GM23338 (cell line): ENCODE measurements around the gene OR12D1. TPM values are rescaled to one million over a fixed set of nuclear protein-coding genes. Genes with fewer than 3 reads are reported as not detected.

Experiments used
- ATAC-seq: fragments of 200-7000 bp; cut with Tn5 transposase; 3 replicates; pipeline ENCODE4 v1.9.1; 2020
- DNase-seq: peaks from one replicate; pipeline ENCODE4 v3.0.0-alpha.2; 2015; ENCODE audit warnings: low spot score
- H2AFZ ChIP-seq: fragments of 200-600 bp; sonication (generic); 2 replicates; pipeline ENCODE4 v1.8.0; 2016; ENCODE audit warnings: antibody characterized with exemption, mild to moderate bottlenecking, moderate library complexity
- H3F3A ChIP-seq: fragments of 200-600 bp; sonication (generic); replicated peaks from 2 replicates; pipeline ENCODE4 v1.8.0; 2017; ENCODE audit warnings: antibody characterized with exemption, mixed run types, low read depth
- H3K27ac ChIP-seq: fragments of 200-600 bp; sonication (generic); 2 replicates; pipeline ENCODE4 v1.6.1; 2016; ENCODE audit warnings: low read depth
- H3K27me3 ChIP-seq: fragments of 200-600 bp; sonication (generic); 2 replicates; pipeline ENCODE4 v1.8.0; 2016; ENCODE audit warnings: mild to moderate bottlenecking, mixed run types, moderate library complexity; ENCODE audit not compliant: insufficient read depth
- H3K36me3 ChIP-seq: fragments of 200-600 bp; sonication (generic); 2 replicates; pipeline ENCODE4 v1.8.0; 2016; ENCODE audit warnings: mild to moderate bottlenecking; ENCODE audit not compliant: insufficient read depth
- H3K4me1 ChIP-seq: fragments of 200-600 bp; sonication (generic); 2 replicates; pipeline ENCODE4 v1.8.0; 2016; ENCODE audit warnings: mild to moderate bottlenecking, moderate library complexity; ENCODE audit not compliant: insufficient read depth
- H3K4me2 ChIP-seq: fragments of 200-600 bp; sonication (generic); 2 replicates; pipeline ENCODE4 v1.7.1; 2017; ENCODE audit warnings: mixed run types
- H3K4me3 ChIP-seq: fragments of 200-600 bp; sonication (generic); 2 replicates; pipeline ENCODE4 v1.6.1; 2016; ENCODE audit warnings: mixed run types
- H3K79me2 ChIP-seq: fragments of 200-600 bp; sonication (generic); replicated peaks from 2 replicates; pipeline ENCODE4 v1.8.0; 2017; ENCODE audit warnings: mild to moderate bottlenecking; ENCODE audit not compliant: insufficient read depth
- H3K9me2 ChIP-seq: fragments of 200-600 bp; sonication (generic); 2 replicates; pipeline ENCODE4 v1.8.0; 2017; ENCODE audit not compliant: insufficient read depth
- H4K20me1 ChIP-seq: fragments of 200-600 bp; sonication (generic); replicated peaks from 2 replicates; pipeline ENCODE4 v1.8.0; 2017; ENCODE audit warnings: mild to moderate bottlenecking; ENCODE audit not compliant: insufficient read depth
- H3K27ac Mint-ChIP-seq: 2 replicates; pipeline ENCODE4 v1.8.0; 2020; ENCODE audit warnings: inconsistent platforms, mild to moderate bottlenecking, moderate library complexity, mixed read lengths
- H3K27me3 Mint-ChIP-seq: 3 replicates; pipeline ENCODE4 v1.8.0; 2022; ENCODE audit warnings: low read depth, mild to moderate bottlenecking, moderate library complexity, mixed read lengths, inconsistent platforms; ENCODE audit not compliant: insufficient read depth, poor library complexity
- H3K36me3 Mint-ChIP-seq: 3 replicates; pipeline ENCODE4 v1.8.0; 2021; ENCODE audit warnings: low read depth, mild to moderate bottlenecking, inconsistent platforms, moderate library complexity, mixed read lengths
- H3K4me1 Mint-ChIP-seq: 3 replicates; pipeline ENCODE4 v1.8.0; 2020; ENCODE audit warnings: mild to moderate bottlenecking, inconsistent platforms, mixed read lengths
- H3K4me3 Mint-ChIP-seq: 3 replicates; pipeline ENCODE4 v1.8.0; 2021; ENCODE audit warnings: moderate library complexity, mild to moderate bottlenecking, inconsistent platforms, mixed read lengths
- H3K9me3 Mint-ChIP-seq: 3 replicates; pipeline ENCODE4 v1.8.0; 2020; ENCODE audit warnings: moderate library complexity, mild to moderate bottlenecking, inconsistent platforms, mixed read lengths
- CREB1 ChIP-seq: fragments of 250-450 bp; sonication (Bioruptor Pico); IDR thresholded peaks from 2 replicates; pipeline ENCODE4 v1.5.0; 2020; ENCODE audit warnings: low read depth, mild to moderate bottlenecking, moderate library complexity
- CTCF ChIP-seq, 2 experiments: fragments of 200-600 bp in 1 of 2; sonication (generic) in 1 of 2; conservative IDR thresholded peaks; 2 replicates each; pipeline versions ENCODE4 v1.5.1 to v1.6.1; 2016 to 2017; ENCODE audit warnings: antibody characterized with exemption in 2 of 2, low read depth in 2 of 2, mild to moderate bottlenecking in 2 of 2, moderate library complexity in 1 of 2
- ETS1 ChIP-seq: IDR thresholded peaks from 2 replicates; pipeline ENCODE4 v1.6.1; 2016; ENCODE audit warnings: antibody characterized with exemption
- EZH2 ChIP-seq: fragments of 200-600 bp; sonication (generic); IDR thresholded peaks from one replicate; pipeline ENCODE4 v1.8.0; 2017; ENCODE audit warnings: antibody characterized with exemption, mild to moderate bottlenecking, low read depth; ENCODE audit not compliant: unreplicated experiment
- EZH2phosphoT487 ChIP-seq: fragments of 200-600 bp; sonication (generic); IDR thresholded peaks from one replicate; pipeline ENCODE4 v1.8.1; 2018; ENCODE audit warnings: antibody characterized with exemption; ENCODE audit not compliant: unreplicated experiment
- JUNB ChIP-seq: IDR thresholded peaks from one replicate; pipeline ENCODE4 v1.6.1; 2016; ENCODE audit warnings: antibody characterized with exemption; ENCODE audit not compliant: unreplicated experiment
- NANOG ChIP-seq: IDR thresholded peaks from 2 replicates; pipeline ENCODE4 v1.6.1; 2016; ENCODE audit warnings: antibody characterized with exemption, borderline replicate concordance
- POLR2AphosphoS5 ChIP-seq: IDR thresholded peaks from 2 replicates; pipeline ENCODE4 v1.6.1; 2016; ENCODE audit warnings: antibody characterized with exemption, low read depth
- REST ChIP-seq: IDR thresholded peaks from one replicate; pipeline ENCODE4 v1.6.1; 2018; ENCODE audit warnings: antibody characterized with exemption; ENCODE audit not compliant: unreplicated experiment
- STAT1 ChIP-seq: IDR thresholded peaks from one replicate; pipeline ENCODE4 v1.6.1; 2016; ENCODE audit warnings: antibody characterized with exemption; ENCODE audit not compliant: unreplicated experiment
- ZNF114 ChIP-seq: fragments of 250-450 bp; sonication (Bioruptor Pico); IDR thresholded peaks from 2 replicates; pipeline ENCODE4 v1.5.0; 2020; ENCODE audit warnings: mild to moderate bottlenecking, moderate library complexity
- ZNF331 ChIP-seq: fragments of 250-450 bp; sonication (Bioruptor Pico); IDR thresholded peaks from 2 replicates; pipeline ENCODE4 v1.5.0; 2020; ENCODE audit warnings: low read depth, mild to moderate bottlenecking, moderate library complexity
- ZNF462 ChIP-seq: fragments of 250-450 bp; sonication (Bioruptor Pico); IDR thresholded peaks from 2 replicates; pipeline ENCODE4 v1.5.0; 2020; ENCODE audit warnings: mild to moderate bottlenecking, moderate library complexity
- polyA plus RNA-seq: library from polyadenylated mRNA; unstranded; fragments of >200 nt; fragmentation: Nextera tagmentation; extraction: Ambion mirVana; gene quantifications from 2 replicates; pipeline ENCODE4 v1.2.1, GENCODE V29; 2016
- total RNA-seq: library from RNA; depleted of rRNA; stranded (reverse); fragments of >200 nt; shearing (Covaris generic); gene quantifications from 2 replicates; pipeline ENCODE4 v1.2.3, GENCODE V29; 2014

Gene OR12D1
- total and polyA plus RNA-seq, 2 experiments from 2014 or later, result not detected

- Histone ChIP-seq H3F3A (no peaks in the 10 kb centered on the region), H3K4me3 (no peak within 1 kb of the TSS), H3K36me3 (no peaks in the 10 kb centered on the region), H3K4me1 (no peaks in the 10 kb centered on the region), H3K27me3 (no peaks in the 10 kb centered on the region), H2AFZ (no peak within 1 kb of the TSS), H4K20me1 (no peaks in the 10 kb centered on the region), H3K27ac (no peak within 1 kb of the TSS), H3K79me2 (no peaks in the 10 kb centered on the region), H3K9me2 (no peaks in the 10 kb centered on the region; the same call in 1 of the 2 replicates), H3K4me2 (no peak within 1 kb of the TSS)
- H3K4me3 Mint-ChIP-seq, result no peak within 1 kb of the TSS
- no peaks in the 10 kb centered on the region for H3K4me1 Mint-ChIP-seq
- H3K9me3 Mint-ChIP-seq, result peaks cover 2% of the 10 kb centered on the region; the same call in 2 of the 3 replicates
- H3K27me3 Mint-ChIP-seq, result peaks cover 6% of the 10 kb centered on the region
- DNase-seq (no peak), ATAC-seq (no peak)
- no peaks in the 10 kb centered on the region for H3K36me3 Mint-ChIP-seq
- no peak for TF ChIP-seq NANOG
- TF ChIP-seq EZH2, result no peak
- no peak for TF ChIP-seq ZNF331
- TF ChIP-seq JUNB, result no peak
- TF ChIP-seq ETS1, result no peak
- TF ChIP-seq STAT1, result no peak
- TF ChIP-seq REST, result no peak
- no peak for TF ChIP-seq CREB1 (CRISPR knock-in tag)
- TF ChIP-seq POLR2AphosphoS5, result no peak
- no peak for TF ChIP-seq EZH2phosphoT487
- TF ChIP-seq ZNF114 (CRISPR knock-in tag), result no peak
- TF ChIP-seq CTCF (conservative IDR thresholded peaks at IDR 0.05; ENCODE audit: low read depth in 2 of 2), result no peak
- TF ChIP-seq ZNF462, result no peak
- H3K27ac Mint-ChIP-seq, result no peak within 1 kb of the TSS; the same call in 1 of the 2 replicates
Observed at GRCh38 chr6:29439006-29439405, 24.3 kb downstream of the OR12D1 start, which contains the start of gene OR10C1. Gene OR10C1, plus strand, starts transcription at chr6:29439306. Its CDS starts 710 bp downstream, at chr6:29440016.
